SK-N-SH treated with all-trans-retinoic acid at 6 μM for 48 hours (cell line): Measurements from ENCODE around the gene GPR62.

ENCODE experiments used
- ARNTL ChIP-seq: fragments of 450-650 bp; formaldehyde crosslinking; IDR thresholded peaks from 2 replicates; pipeline ENCODE4 v1.5.0; 2020; ENCODE audit warnings: low read depth, mild to moderate bottlenecking, moderate library complexity, borderline replicate concordance
- BACH2 ChIP-seq: fragments of 250-450 bp; sonication (Bioruptor Pico); IDR thresholded peaks from 2 replicates; pipeline ENCODE4 v1.9.0; 2021; ENCODE audit warnings: mild to moderate bottlenecking, borderline replicate concordance
- CSDC2 ChIP-seq: fragments of 250-450 bp; sonication (Bioruptor Pico); IDR thresholded peaks from 2 replicates; pipeline ENCODE4 v1.5.0; 2020; ENCODE audit warnings: mild to moderate bottlenecking, moderate library complexity
- ESRRG ChIP-seq: fragments of 250-450 bp; sonication (Bioruptor Pico); IDR thresholded peaks from 2 replicates; pipeline ENCODE4 v1.6.1; 2021; ENCODE audit warnings: mild to moderate bottlenecking
- OSR1 ChIP-seq: fragments of 250-450 bp; sonication (Bioruptor Pico); IDR thresholded peaks from 2 replicates; pipeline ENCODE4 v1.8.0; 2022; ENCODE audit warnings: moderate library complexity, mild to moderate bottlenecking, inconsistent platforms
- POU6F1 ChIP-seq: fragments of 250-450 bp; sonication (Bioruptor Pico); IDR thresholded peaks from 2 replicates; pipeline ENCODE4 v1.8.0; 2021; ENCODE audit warnings: low read depth, mild to moderate bottlenecking, moderate library complexity, borderline replicate concordance
- RARB ChIP-seq: fragments of 250-450 bp; sonication (Bioruptor Pico); IDR thresholded peaks from 2 replicates; pipeline ENCODE4 v1.8.0; 2021; ENCODE audit warnings: mild to moderate bottlenecking, moderate library complexity
- TOX ChIP-seq: fragments of 250-450 bp; sonication (Bioruptor Pico); IDR thresholded peaks from 2 replicates; pipeline ENCODE4 v1.8.0; 2021; ENCODE audit warnings: mild to moderate bottlenecking, moderate library complexity, borderline replicate concordance
- ZFP30 ChIP-seq: fragments of 450-650 bp; formaldehyde crosslinking; IDR thresholded peaks from 2 replicates; pipeline ENCODE4 v1.5.0; 2022; ENCODE audit warnings: mild to moderate bottlenecking, moderate library complexity
- ZNF565 ChIP-seq: fragments of 450-650 bp; formaldehyde crosslinking; conservative IDR thresholded peaks from 2 replicates; pipeline ENCODE4 v1.5.0; 2020; ENCODE audit warnings: low read depth, mild to moderate bottlenecking, moderate library complexity
- TF ChIP-seq, protein P1 (sequence below): fragments of 250-450 bp; sonication (Bioruptor Pico); IDR thresholded peaks from 2 replicates; pipeline ENCODE4 v1.8.0; 2020; ENCODE audit warnings: mild to moderate bottlenecking, moderate library complexity, borderline replicate concordance

DNA sequence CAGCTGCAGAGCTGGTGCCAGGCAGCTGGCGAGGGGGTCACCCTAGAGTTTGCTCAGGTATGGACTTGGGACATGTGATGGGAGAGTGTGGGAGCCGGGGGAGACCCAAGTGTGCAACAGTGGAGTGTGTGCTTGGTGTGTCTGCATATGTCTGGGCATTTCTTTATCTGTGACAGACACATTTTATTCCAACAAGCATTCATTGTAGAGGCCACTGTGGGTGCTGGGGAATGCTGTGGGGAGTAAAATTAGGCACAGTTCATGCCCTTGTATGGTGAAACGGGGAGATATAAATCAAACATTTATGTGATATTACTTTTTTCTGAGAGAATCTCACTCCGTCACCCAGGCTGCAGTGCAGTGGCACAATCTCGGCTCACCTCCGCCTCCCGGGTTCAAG lies 32.4 kb downstream of the GPR62 start:
- TF ChIP-seq RARB (CRISPR knock-in tag): no peak
- TF ChIP-seq BACH2 (CRISPR knock-in tag): no peak
- TF ChIP-seq POU6F1 (CRISPR knock-in tag): no peak
- TF ChIP-seq ESRRG (CRISPR knock-in tag): no peak
- TF ChIP-seq ZFP30 (CRISPR knock-in tag): no peak
- TF ChIP-seq CSDC2: no peak
- no peak for TF ChIP-seq TOX (CRISPR knock-in tag)
- no peak for TF ChIP-seq OSR1 (CRISPR knock-in tag)
- TF ChIP-seq, protein P1, sequence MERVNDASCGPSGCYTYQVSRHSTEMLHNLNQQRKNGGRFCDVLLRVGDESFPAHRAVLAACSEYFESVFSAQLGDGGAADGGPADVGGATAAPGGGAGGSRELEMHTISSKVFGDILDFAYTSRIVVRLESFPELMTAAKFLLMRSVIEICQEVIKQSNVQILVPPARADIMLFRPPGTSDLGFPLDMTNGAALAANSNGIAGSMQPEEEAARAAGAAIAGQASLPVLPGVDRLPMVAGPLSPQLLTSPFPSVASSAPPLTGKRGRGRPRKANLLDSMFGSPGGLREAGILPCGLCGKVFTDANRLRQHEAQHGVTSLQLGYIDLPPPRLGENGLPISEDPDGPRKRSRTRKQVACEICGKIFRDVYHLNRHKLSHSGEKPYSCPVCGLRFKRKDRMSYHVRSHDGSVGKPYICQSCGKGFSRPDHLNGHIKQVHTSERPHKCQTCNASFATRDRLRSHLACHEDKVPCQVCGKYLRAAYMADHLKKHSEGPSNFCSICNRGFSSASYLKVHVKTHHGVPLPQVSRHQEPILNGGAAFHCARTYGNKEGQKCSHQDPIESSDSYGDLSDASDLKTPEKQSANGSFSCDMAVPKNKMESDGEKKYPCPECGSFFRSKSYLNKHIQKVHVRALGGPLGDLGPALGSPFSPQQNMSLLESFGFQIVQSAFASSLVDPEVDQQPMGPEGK (CRISPR knock-in tag): no peak
- TF ChIP-seq ZNF565 (CRISPR knock-in tag): no peak
- TF ChIP-seq ARNTL (CRISPR knock-in tag): no peak
